ENCODE measurements around the gene SHB. TPM values are rescaled to one million over a fixed set of nuclear protein-coding genes. Genes with fewer than 3 reads are reported as not detected.
A peak's percentile ranks its signal among the peaks of the same experiment; 100 is the strongest.

The SHB gene
- total and polyA plus RNA-seq, 2 donors (not counting 3 experiments of a cell fraction or from before 2014, with no cell fraction given) = 13.4 to 24.9 TPM

DNA sequence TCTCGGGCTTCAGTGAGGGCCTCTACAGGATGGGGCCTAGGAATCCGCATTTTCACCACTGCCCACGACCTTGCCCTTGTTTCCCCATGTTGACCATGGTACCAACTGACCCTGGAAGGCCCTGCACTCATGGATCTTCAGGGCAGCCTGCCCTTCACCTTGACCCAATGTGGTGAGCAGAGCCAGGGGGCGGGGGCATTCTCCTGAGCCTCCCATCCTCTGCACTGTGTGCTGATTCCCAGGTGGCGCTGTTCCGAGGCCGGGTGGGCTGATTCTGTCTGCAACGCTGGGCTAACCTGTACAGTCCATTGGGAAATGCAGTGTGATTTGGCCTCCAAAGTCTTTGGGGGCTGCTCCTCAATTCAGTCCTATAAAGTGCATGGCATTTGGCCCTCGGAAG is 68.7 kb downstream of the SHB start:
- peaks cover 6% of the 10 kb centered on the region for H3K79me2 ChIP-seq (ENCODE audit: control insufficient read depth, insufficient read depth, low read length)
- CTCF ChIA-PET = interaction anchor here (1.9 to 2.1 kb wide), 2 partner anchors 32 to 88 kb away, joined by 7 to 8 read pairs; no protein-coding TSS in a partner anchor

More for the DNA sequence above, 68.7 kb downstream of the SHB start:
- H2AFZ ChIP-seq (ENCODE audit: low read depth, low read length) = no peak overlapping the region
- no TSS peak for BruUV-seq (replicated peaks)
- H3K9me1 ChIP-seq (replicated peaks; ENCODE audit: control insufficient read depth, extremely low read depth, insufficient read depth, low read length) = no peaks in the 10 kb centered on the region
- H3K4me2 ChIP-seq (ENCODE audit: insufficient read depth, low read length) = no peak overlapping the region
- H3K4me3 ChIP-seq (replicated peaks in 1 of 3; ENCODE audit: insufficient read depth in 1 of 3, low read depth in 1 of 3, low read length in 3 of 3) = no peak overlapping the region
- POLR2A ChIA-PET = no interaction called here
- no peak overlapping the region for H3K9ac ChIP-seq (replicated peaks; ENCODE audit: extremely low read depth, insufficient read depth, low read length)
- no peaks in the 10 kb centered on the region for H4K20me1 ChIP-seq (replicated peaks; ENCODE audit: control insufficient read depth, extremely low read depth, insufficient read depth, low read length)
- H3K9me3 ChIP-seq (replicated peaks; ENCODE audit: control insufficient read depth, insufficient read depth, low read length) = no peaks in the 10 kb centered on the region
- TF ChIP-seq, protein P1, sequence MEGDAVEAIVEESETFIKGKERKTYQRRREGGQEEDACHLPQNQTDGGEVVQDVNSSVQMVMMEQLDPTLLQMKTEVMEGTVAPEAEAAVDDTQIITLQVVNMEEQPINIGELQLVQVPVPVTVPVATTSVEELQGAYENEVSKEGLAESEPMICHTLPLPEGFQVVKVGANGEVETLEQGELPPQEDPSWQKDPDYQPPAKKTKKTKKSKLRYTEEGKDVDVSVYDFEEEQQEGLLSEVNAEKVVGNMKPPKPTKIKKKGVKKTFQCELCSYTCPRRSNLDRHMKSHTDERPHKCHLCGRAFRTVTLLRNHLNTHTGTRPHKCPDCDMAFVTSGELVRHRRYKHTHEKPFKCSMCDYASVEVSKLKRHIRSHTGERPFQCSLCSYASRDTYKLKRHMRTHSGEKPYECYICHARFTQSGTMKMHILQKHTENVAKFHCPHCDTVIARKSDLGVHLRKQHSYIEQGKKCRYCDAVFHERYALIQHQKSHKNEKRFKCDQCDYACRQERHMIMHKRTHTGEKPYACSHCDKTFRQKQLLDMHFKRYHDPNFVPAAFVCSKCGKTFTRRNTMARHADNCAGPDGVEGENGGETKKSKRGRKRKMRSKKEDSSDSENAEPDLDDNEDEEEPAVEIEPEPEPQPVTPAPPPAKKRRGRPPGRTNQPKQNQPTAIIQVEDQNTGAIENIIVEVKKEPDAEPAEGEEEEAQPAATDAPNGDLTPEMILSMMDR (IDR thresholded peaks at IDR 0.05; ENCODE audit: extremely low read depth in 1 of 2, insufficient read depth in 1 of 2, low read depth in 1 of 2, low read length in 2 of 2) = no peak
- TF ChIP-seq GATA2 (IDR thresholded peaks at IDR 0.05; ENCODE audit: insufficient read depth, insufficient read length, low read depth, low read length) (no peak), MYC (IDR thresholded peaks at IDR 0.05; ENCODE audit: low read depth, low read length) (no peak), POLR2A (IDR thresholded peaks at IDR 0.05; ENCODE audit: low read depth, low read length) (no peak), POLR2AphosphoS5 (IDR thresholded peaks at IDR 0.05; ENCODE audit: insufficient read depth, low read depth, low read length) (no peak), EZH2 (IDR thresholded peaks at IDR 0.05; ENCODE audit: borderline replicate concordance, low read depth, low read length, severe bottlenecking) (no peak), JUN (IDR thresholded peaks at IDR 0.05; ENCODE audit: borderline replicate concordance, insufficient read depth, insufficient read length, low read depth) (no peak), FOS (IDR thresholded peaks at IDR 0.05; ENCODE audit: borderline replicate concordance, insufficient read depth, low read length) (no peak)
- TF ChIP-seq, protein P2, sequence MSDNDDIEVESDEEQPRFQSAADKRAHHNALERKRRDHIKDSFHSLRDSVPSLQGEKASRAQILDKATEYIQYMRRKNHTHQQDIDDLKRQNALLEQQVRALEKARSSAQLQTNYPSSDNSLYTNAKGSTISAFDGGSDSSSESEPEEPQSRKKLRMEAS (IDR thresholded peaks at IDR 0.05; ENCODE audit: insufficient read depth, insufficient read length) = no peak
- FAIRE-seq (peak; percentile 21), DNase-seq (ENCODE audit: low read depth, low spot score) (no peak)
- intact Hi-C loops (cut with micrococcal nuclease) (no loop called here), dilution Hi-C loops (cut with MboI; ENCODE audit: extremely low pct_ligation_motif_present, low sequenced_read_pairs) (no loop called here)
- H3K36me3 ChIP-seq (ENCODE audit: control insufficient read depth in 2 of 2, extremely low read depth in 1 of 2, insufficient read depth in 2 of 2, low read length in 2 of 2) = peaks cover 0 to 6% of the 10 kb centered on the region in 2 experiments
- no peaks in the 10 kb centered on the region for H3K27me3 ChIP-seq (ENCODE audit: control insufficient read depth in 2 of 2, insufficient read depth in 2 of 2, low read length in 2 of 2)
- no peak overlapping the region for H3K27ac ChIP-seq (ENCODE audit: insufficient read depth, low read depth, low read length)
- H3K4me1 ChIP-seq (ENCODE audit: control insufficient read depth, extremely low read depth, insufficient read depth, low read length) = peaks cover 7% of the 10 kb centered on the region

Measured in endothelial cell of umbilical vein (primary cell).